ENCODE measurements around the gene STRN4. TPM values are rescaled to one million over a fixed set of nuclear protein-coding genes. Genes with fewer than 3 reads are reported as not detected.
"Not testable (repeated sequence)": the region's sequence is repeated elsewhere in the genome, so short reads cannot be mapped to it uniquely, and the experiment has no call there.

The STRN4 gene
- polyA plus RNA-seq, 4 donors: 74.9 to 113 (median 91.5) TPM

DNA sequence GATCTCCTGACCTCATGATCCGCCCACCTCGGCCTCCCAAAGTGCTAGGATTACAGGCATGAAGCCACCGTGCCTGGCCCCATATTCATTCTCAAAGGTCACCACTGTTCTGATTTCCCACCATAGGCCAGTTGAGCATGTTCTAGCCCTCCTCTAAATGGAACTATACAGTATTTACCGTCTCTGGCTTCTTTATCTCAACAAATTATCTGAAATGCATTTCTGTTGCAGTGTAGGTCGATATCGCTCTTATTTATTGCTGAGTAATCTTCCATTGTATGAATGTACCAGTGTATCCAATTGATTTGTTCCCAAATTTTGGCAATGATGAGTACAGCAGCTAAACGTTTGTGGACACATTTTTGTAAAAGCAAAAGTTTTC lies 26.8 kb upstream of the STRN4 start:
- DNase-seq (ENCODE audit: low read depth in 4 of 4, low spot score in 2 of 4): no peak

DNA sequence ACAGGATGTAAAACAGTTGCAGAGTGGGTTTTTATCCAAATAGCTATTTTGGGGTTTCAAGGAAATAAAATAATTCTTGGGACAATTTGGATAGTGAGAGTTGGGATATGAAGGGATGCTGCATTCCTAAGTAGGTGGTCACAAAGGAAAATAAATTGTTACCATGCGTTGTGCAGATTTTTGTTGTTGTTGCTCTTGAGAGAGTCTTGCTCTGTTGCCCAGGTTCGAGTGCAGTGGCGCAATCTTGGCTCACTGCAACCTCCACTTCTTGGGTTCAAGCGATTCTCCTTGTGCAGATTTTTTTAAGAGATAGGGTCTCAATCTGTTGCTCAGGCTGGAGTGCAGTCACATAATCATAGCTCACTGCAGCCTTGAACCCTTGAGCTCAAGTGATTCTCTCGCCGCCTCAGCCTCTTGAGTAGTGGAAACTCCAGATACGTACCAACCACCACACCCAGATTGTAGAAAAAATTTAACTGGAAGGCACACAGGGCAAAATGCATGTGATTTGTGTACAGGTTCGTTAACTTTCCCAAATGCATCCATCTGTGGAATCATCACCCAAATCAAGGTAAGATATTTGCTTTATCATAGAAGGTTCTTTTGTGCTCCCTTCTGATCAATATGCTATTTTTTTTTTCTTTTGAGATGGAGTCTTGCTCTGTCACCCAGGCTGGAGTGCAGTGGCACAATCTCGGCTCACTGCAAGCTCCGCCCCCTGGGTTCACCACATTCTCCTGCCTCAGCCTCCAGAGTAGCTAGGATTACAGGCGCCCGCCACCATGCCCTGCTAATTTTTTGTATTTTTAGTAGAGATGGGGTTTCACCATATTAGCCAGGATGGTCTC lies 26.1 kb upstream of the STRN4 start:
- no peak for DNase-seq (ENCODE audit: low read depth in 4 of 4, low spot score in 2 of 4)

DNA sequence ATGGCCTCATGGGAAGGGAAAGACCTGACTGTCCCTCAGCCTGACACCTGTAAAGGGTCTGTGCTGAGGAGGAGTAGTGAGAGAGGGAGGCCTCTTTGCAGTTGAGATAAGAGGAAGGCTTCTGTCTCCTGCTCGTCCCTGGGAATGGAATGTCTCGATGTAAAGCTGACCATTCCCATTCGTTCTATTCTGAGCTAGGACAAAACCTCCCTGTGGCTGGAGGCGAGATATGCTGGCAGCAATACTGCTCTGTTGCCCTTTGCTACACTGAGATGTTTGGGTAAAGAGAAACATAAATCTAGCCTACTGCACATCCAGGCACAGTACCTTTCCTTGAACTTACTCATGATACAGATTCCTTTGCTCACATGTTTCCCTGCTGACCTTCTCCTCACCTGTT lies 22.5 kb upstream of the STRN4 start:
- DNase-seq (ENCODE audit: low read depth in 4 of 4, low spot score in 2 of 4): not testable (repeated sequence)

- DNase-seq (ENCODE audit: low read depth in 4 of 4, low spot score in 2 of 4): no peak
These were observed 20.5 kb upstream of the STRN4 start for GRCh38 chr19:46766569-46767317.

GRCh38 chr19:46764817-46765291 lies 18.6 kb upstream of the STRN4 start:
- DNase-seq (ENCODE audit: low read depth in 4 of 4, low spot score in 2 of 4): no peak

DNA sequence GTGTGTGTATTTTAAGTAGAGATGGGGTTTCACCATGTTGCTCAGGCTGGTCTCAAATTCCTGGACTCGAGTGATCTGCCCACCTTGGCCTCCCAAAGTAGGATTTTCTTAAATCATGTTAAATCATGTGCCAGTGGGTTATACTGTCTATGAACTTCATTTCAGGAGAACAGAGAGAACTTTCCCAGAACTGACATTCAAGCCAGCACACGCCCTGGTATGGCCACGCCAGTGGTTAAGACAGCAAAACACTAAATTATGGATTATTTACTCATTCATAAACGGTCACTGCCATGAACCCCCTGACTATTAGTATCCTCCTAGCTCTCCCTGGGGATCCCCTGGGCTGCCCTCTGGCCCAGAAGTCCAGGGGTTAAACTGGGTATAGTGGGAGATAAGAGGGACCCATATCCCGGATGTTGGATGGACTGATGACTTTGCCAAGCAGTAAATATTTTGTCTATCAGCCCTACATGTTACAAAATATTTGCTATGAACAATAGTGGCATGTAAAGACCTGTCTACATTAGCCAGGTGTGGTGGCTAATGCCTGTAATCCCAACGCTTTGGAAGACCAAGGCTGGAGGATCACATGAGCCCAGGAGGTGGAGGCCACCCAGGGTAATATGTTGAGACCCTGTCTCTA lies 16.1 kb upstream of the STRN4 start:
- no peak for DNase-seq (ENCODE audit: low read depth in 4 of 4, low spot score in 2 of 4)

GRCh38 chr19:46761418-46761831 lies 15.2 kb upstream of the STRN4 start:
- DNase-seq (ENCODE audit: low read depth in 4 of 4, low spot score in 2 of 4): no peak

DNA sequence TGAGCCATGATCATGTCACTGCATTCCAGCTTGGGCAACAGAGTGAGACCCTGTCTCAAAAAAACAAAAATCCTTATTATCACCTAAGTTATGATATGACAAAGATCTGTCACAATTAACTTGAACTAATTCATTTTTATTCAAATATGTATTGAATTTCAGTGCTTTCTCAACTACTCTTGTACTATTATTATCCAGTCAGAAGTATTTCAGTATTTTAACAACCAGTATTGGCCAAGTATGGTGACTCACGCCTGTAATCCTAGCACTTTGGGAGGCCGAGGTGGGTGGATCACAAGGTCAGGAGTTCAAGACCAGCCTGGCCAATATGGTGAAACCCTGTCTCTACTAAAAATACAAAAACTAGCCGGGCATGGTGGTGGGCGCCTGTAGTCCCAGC lies 14.6 kb upstream of the STRN4 start:
- not testable (repeated sequence) for DNase-seq (ENCODE audit: low read depth in 4 of 4, low spot score in 2 of 4)

DNA sequence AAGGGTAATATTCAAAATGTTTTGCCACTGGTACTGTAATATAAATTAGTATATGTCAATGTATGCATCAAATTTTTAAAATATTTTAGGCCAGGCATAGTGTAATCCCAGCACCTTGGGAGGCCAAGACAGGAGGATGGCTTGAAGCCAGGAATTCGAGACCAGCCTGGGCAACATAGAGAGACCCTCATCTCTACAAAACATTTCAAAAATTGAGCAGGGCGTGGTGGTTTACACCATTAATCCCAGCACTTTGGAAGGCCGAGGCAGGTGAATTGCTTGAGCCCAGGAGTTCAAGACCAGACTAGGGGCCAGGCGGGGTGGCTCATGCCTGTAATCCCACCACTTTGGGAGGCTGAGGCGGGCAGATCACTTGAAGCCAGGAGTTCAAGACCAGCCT lies 14.1 kb upstream of the STRN4 start:
- no peak for DNase-seq (ENCODE audit: low read depth in 4 of 4, low spot score in 2 of 4)

DNA sequence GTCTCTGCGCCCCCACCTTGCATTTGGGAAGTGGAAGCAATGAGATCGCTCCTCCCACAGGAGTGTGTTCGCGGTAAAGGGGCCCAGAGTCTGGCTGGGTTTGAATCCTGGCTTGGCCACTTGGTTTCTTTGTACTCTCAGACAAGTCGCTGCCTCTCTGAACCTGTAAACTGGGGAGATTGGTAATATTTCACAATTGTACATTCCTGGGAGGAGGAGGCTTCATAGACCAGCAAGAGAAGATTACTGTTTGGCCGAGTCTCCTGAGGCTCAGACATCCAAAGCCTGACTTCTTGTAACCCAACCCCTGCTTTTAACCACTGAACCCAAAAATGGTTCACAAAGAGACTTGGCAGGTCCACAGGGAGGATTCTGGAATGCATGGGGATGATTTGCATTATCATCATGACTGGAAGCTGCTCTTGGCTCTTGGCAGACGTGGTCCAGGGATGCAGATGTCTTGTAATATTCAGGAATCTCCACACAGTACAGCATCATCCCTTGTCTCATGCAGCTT lies 13.6 kb upstream of the STRN4 start:
- DNase-seq (ENCODE audit: low read depth in 4 of 4, low spot score in 2 of 4): no peak

DNA sequence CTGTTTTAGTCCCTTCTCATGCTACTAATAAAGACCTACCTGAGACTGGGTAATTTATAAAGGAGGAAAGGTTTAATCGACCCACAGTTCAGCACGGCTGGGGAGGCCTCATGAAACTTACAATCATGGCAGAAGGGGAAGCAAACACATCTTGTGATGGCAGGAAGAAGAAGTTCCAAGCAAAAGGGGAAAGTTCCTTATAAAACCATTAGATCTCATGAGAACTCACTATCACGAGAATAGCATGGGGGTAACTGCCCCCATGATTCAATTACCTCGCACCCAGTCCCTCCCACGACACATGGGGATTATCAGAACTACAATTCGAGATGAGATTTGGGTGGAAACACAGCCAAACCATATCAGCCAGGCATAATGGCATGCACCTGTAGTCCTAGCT lies 13.0 kb upstream of the STRN4 start:
- no peak for DNase-seq (ENCODE audit: low read depth in 4 of 4, low spot score in 2 of 4)

GRCh38 chr19:46756544-46756888 lies 10.3 kb upstream of the STRN4 start:
- DNase-seq (ENCODE audit: low read depth in 4 of 4, low spot score in 2 of 4): no peak

GRCh38 chr19:46755853-46756543 lies 9.7 kb upstream of the STRN4 start:
- DNase-seq (ENCODE audit: low read depth in 4 of 4, low spot score in 2 of 4): no peak

DNA sequence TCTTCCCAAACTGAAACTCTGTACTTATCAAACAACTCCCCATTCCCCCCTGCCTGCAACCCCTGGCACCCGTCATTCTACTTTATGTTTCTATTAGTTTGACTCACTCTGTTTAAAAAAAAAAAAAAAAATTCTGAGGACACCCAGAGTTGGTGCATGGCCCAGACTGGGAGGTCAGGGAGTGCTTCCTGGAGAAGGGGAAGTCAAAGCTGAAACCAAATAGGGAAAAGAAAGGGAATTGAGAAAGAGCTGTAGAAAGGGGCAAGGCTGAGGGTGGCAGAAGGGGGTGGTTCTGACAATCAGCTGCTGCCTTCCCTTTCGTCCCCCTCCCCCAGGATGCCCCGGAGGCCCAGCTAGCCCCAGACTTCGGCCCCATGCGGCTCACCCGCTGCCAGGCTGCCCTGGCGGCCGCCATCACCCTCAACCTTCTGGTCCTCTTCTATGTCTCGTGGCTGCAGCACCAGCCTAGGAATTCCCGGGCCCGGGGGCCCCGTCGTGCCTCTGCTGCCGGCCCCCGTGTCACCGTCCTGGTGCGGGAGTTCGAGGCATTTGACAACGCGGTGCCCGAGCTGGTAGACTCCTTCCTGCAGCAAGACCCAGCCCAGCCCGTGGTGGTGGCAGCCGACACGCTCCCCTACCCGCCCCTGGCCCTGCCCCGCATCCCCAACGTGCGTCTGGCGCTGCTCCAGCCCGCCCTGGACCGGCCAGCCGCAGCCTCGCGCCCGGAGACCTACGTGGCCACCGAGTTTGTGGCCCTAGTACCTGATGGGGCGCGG lies 9.0 kb upstream of the STRN4 start:
- DNase-seq (ENCODE audit: low read depth in 4 of 4, low spot score in 2 of 4): no peak

GRCh38 chr19:46753420-46754155 lies 7.3 kb upstream of the STRN4 start:
- DNase-seq (ENCODE audit: low read depth in 4 of 4, low spot score in 2 of 4): peak in 1 of 4 donors; percentile 36

GRCh38 chr19:46748325-46749109 lies 2.3 kb upstream of the STRN4 start:
- no peak for DNase-seq (ENCODE audit: low read depth in 4 of 4, low spot score in 2 of 4)

- no peak for DNase-seq (ENCODE audit: low read depth in 4 of 4, low spot score in 2 of 4)
These were observed 549 bp downstream of the STRN4 start, which contains the start of gene FKRP for GRCh38 chr19:46745521-46746280. FKRP (plus strand) TSS chr19:46746057; CDS start chr19:46755451, 9,394 bp downstream.

GRCh38 chr19:46745030-46745429 lies 1.2 kb downstream of the STRN4 start:
- no peak for DNase-seq (ENCODE audit: low read depth in 4 of 4, low spot score in 2 of 4)

Data from left renal cortex interstitium (tissue), 4 donors.